Astrocyte (in vitro differentiated cells and primary cell): Measurements from ENCODE around the gene CXorf49B. TPM values are rescaled to one million over a fixed set of nuclear protein-coding genes. Genes with fewer than 3 reads are reported as not detected.

ENCODE experiments used
- DNase-seq: peaks from one replicate; pipeline ENCODE4 v3.0.0-alpha.2; 2010; ENCODE audit warnings: low read depth
- FAIRE-seq: peaks from 2 replicates; lab custom pipeline; 2011; peaks lifted over from hg19 to GRCh38; lab: Jason Lieb, UNC
- H2AFZ ChIP-seq: 2 replicates; pipeline ENCODE4 v1.6.0; 2012; ENCODE audit warnings: low read depth, low read length, inconsistent platforms
- H3K27ac ChIP-seq: 2 replicates; pipeline ENCODE4 v1.5.1; 2011; ENCODE audit warnings: low read depth, low read length, inconsistent platforms
- H3K27me3 ChIP-seq: 2 replicates; pipeline ENCODE4 v1.6.0; 2011; ENCODE audit warnings: low read length, inconsistent platforms; ENCODE audit not compliant: insufficient read depth
- H3K36me3 ChIP-seq: 2 replicates; pipeline ENCODE4 v1.5.1; 2011; ENCODE audit warnings: low read length, inconsistent platforms; ENCODE audit not compliant: insufficient read depth
- H3K4me1 ChIP-seq: 2 replicates; pipeline ENCODE4 v1.5.1; 2011; ENCODE audit warnings: low read length, inconsistent platforms; ENCODE audit not compliant: insufficient read depth
- H3K4me2 ChIP-seq: 2 replicates; pipeline ENCODE4 v1.6.0; 2012; ENCODE audit warnings: low read length, inconsistent platforms
- H3K4me3 ChIP-seq: 2 replicates; pipeline ENCODE4 v1.5.1; 2011; ENCODE audit warnings: low read depth, mild to moderate bottlenecking, low read length, inconsistent platforms; ENCODE audit not compliant: insufficient read depth
- H3K79me2 ChIP-seq: 2 replicates; pipeline ENCODE4 v1.6.0; 2012; ENCODE audit warnings: mild to moderate bottlenecking, low read length, inconsistent platforms; ENCODE audit not compliant: insufficient read depth
- H3K9ac ChIP-seq: 2 replicates; pipeline ENCODE4 v1.6.0; 2012; ENCODE audit warnings: mild to moderate bottlenecking, low read length, inconsistent platforms
- H3K9me3 ChIP-seq: 2 replicates; pipeline ENCODE4 v1.5.1; 2012; ENCODE audit warnings: low read depth, mild to moderate bottlenecking, low read length, inconsistent platforms; ENCODE audit not compliant: insufficient read depth
- H4K20me1 ChIP-seq: 2 replicates; pipeline ENCODE4 v1.6.0; 2012; ENCODE audit warnings: low read length, inconsistent platforms; ENCODE audit not compliant: insufficient read depth
- H3K27ac Mint-ChIP-seq: one replicate; pipeline ENCODE4 v1.8.0; 2021; ENCODE audit warnings: mild to moderate bottlenecking, mixed read lengths; ENCODE audit not compliant: unreplicated experiment
- H3K27me3 Mint-ChIP-seq: one replicate; pipeline ENCODE4 v1.8.0; 2021; ENCODE audit warnings: low read depth, mixed read lengths; ENCODE audit not compliant: unreplicated experiment
- H3K36me3 Mint-ChIP-seq: one replicate; pipeline ENCODE4 v1.8.0; 2021; ENCODE audit warnings: low read depth, mixed read lengths; ENCODE audit not compliant: unreplicated experiment
- H3K4me1 Mint-ChIP-seq: one replicate; pipeline ENCODE4 v1.8.0; 2021; ENCODE audit warnings: low read depth, mixed read lengths; ENCODE audit not compliant: unreplicated experiment
- H3K4me3 Mint-ChIP-seq: one replicate; pipeline ENCODE4 v1.8.0; 2021; ENCODE audit warnings: mild to moderate bottlenecking, moderate library complexity, mixed read lengths; ENCODE audit not compliant: unreplicated experiment
- H3K9me3 Mint-ChIP-seq: one replicate; pipeline ENCODE4 v1.8.0; 2021; ENCODE audit warnings: mild to moderate bottlenecking, mixed read lengths; ENCODE audit not compliant: unreplicated experiment
- CTCF ChIP-seq: IDR thresholded peaks from 2 replicates; pipeline ENCODE4 v1.5.1; 2011; ENCODE audit warnings: low read depth, mild to moderate bottlenecking, inconsistent platforms, low read length, moderate library complexity; ENCODE audit not compliant: insufficient read depth
- EZH2 ChIP-seq: IDR thresholded peaks from 2 replicates; pipeline ENCODE4 v1.6.1; 2012; ENCODE audit warnings: mild to moderate bottlenecking, low read length, inconsistent platforms; ENCODE audit not compliant: insufficient read depth
- total RNA-seq: library from RNA; stranded (reverse); gene quantifications from 2 replicates; pipeline ENCODE4 v1.2.1, GENCODE V29; 2021

The CXorf49B gene
- total RNA-seq, 1 donor from 2014 or later: not detected

- H3K4me1 ChIP-seq: no peaks in the 10 kb centered on the region
- H3K79me2 ChIP-seq: no peaks in the 10 kb centered on the region
- H2AFZ ChIP-seq: no peak overlapping the region
- H3K36me3 Mint-ChIP-seq: no peaks in the 10 kb centered on the region
- H3K9me3 Mint-ChIP-seq: peaks cover 5% of the 10 kb centered on the region
- H3K27ac ChIP-seq: no peak overlapping the region
- H4K20me1 ChIP-seq: no peaks in the 10 kb centered on the region
- FAIRE-seq: no peak
- TF ChIP-seq EZH2: no peak
- no peak for TF ChIP-seq CTCF
- no peaks in the 10 kb centered on the region for H3K27me3 ChIP-seq
- no peaks in the 10 kb centered on the region for H3K9me3 ChIP-seq
- H3K27me3 Mint-ChIP-seq: peaks cover 23% of the 10 kb centered on the region
- no peaks in the 10 kb centered on the region for H3K36me3 ChIP-seq
- no peak overlapping the region for H3K4me2 ChIP-seq
- H3K4me3 Mint-ChIP-seq: no peak overlapping the region
- no peak overlapping the region for H3K27ac Mint-ChIP-seq
- no peaks in the 10 kb centered on the region for H3K4me1 Mint-ChIP-seq
- DNase-seq: no peak
- no peak overlapping the region for H3K9ac ChIP-seq
- H3K4me3 ChIP-seq: no peak overlapping the region
These were observed 52.7 kb downstream of the CXorf49B start for GRCh38 chrX:71815906-71816156.

Other genes starting within 250 kb of the CXorf49B start
- 139 and 140 TPM in 2 replicates for gene OGT, start 230.2 kb upstream of the CXorf49B start, total RNA-seq
- 2.2 and 2.4 TPM in 2 replicates for gene GCNA, start 184.9 kb upstream of the CXorf49B start, total RNA-seq
- gene CXCR3, start 144.8 kb upstream of the CXorf49B start, total RNA-seq: not detected in 2 replicates
- not detected in 2 replicates for gene CXorf49, start 45.1 kb upstream of the CXorf49B start, total RNA-seq
- gene NHSL2, start 147.5 kb downstream of the CXorf49B start, total RNA-seq: 13.0 and 14.8 TPM in 2 replicates